Calu3 (cell line): ENCODE measurements around the gene IFT25. TPM values are rescaled to one million over a fixed set of nuclear protein-coding genes. Genes with fewer than 3 reads are reported as not detected.

Source experiments
- BruUV-seq: library from RNA; stranded (reverse); fragments of 400-500 nt; replicated peaks from 2 replicates; lab custom pipeline; 2021; lab: Mats Ljungman, UMichigan
- CTCF ChIA-PET: fragments of 300-600 bp; sonication (Branson Sonifier 250); formaldehyde crosslinking; loops from one replicate; lab custom pipeline; 2022; ENCODE audit warnings: antibody characterized with exemption; lab: Charles Lee
- DNase-seq: peaks from one replicate; pipeline ENCODE4 v3.0.0; 2022
- H3K27ac Mint-ChIP-seq: one replicate; pipeline ENCODE4 v1.8.0; 2022; ENCODE audit warnings: mixed read lengths; ENCODE audit not compliant: unreplicated experiment
- H3K27me3 Mint-ChIP-seq: one replicate; pipeline ENCODE4 v1.8.0; 2022; ENCODE audit warnings: mixed read lengths; ENCODE audit not compliant: unreplicated experiment
- H3K36me3 Mint-ChIP-seq: one replicate; pipeline ENCODE4 v1.8.0; 2022; ENCODE audit warnings: mild to moderate bottlenecking, moderate library complexity, mixed read lengths; ENCODE audit not compliant: insufficient read depth, unreplicated experiment
- H3K4me1 Mint-ChIP-seq: one replicate; pipeline ENCODE4 v1.8.0; 2022; ENCODE audit warnings: mild to moderate bottlenecking, low read depth, mixed read lengths; ENCODE audit not compliant: unreplicated experiment
- H3K4me3 Mint-ChIP-seq: one replicate; pipeline ENCODE4 v1.8.0; 2022; ENCODE audit warnings: mild to moderate bottlenecking, low read depth, moderate library complexity, mixed read lengths; ENCODE audit not compliant: unreplicated experiment
- H3K9me3 Mint-ChIP-seq: one replicate; pipeline ENCODE4 v1.8.0; 2022; ENCODE audit warnings: low read depth, mixed read lengths; ENCODE audit not compliant: unreplicated experiment
- CTCF ChIP-seq: fragments of 200-600 bp; IDR thresholded peaks from one replicate; pipeline ENCODE4 v1.8.0; 2022; ENCODE audit warnings: antibody characterized with exemption; ENCODE audit not compliant: unreplicated experiment
- intact Hi-C: fragments of 100-400 bp; cut with micrococcal nuclease; formaldehyde crosslinking; loops from one replicate; pipeline ENCODE4 v1.10.0; 2022; ENCODE audit not compliant: unreplicated experiment
- total RNA-seq: library from RNA; stranded (reverse); gene quantifications from 2 replicates; pipeline ENCODE4 v1.2.3, GENCODE V29; 2022

Gene IFT25
- total RNA-seq, 1 experiment from 2014 or later: 30.0 TPM

- Mint-ChIP-seq H3K4me3 (no peak overlapping the region), H3K36me3 (no peaks in the 10 kb centered on the region), H3K27ac (no peak overlapping the region), H3K27me3 (no peaks in the 10 kb centered on the region), H3K9me3 (peaks cover 4% of the 10 kb centered on the region), H3K4me1 (peaks cover 11% of the 10 kb centered on the region)
- no peak for DNase-seq
- intact Hi-C loops: no loop called here
- no TSS peak for BruUV-seq
- CTCF ChIA-PET: no interaction called here
- no peak for TF ChIP-seq CTCF
Observed at GRCh38 chr1:53938136-53938830, 7.2 kb downstream of the IFT25 start.

GRCh38 chr1:53936430-53936829, 9.1 kb downstream of the IFT25 start:
- H3K27me3 Mint-ChIP-seq: no peaks in the 10 kb centered on the region
- H3K4me3 Mint-ChIP-seq: no peak overlapping the region
- BruUV-seq: no TSS peak
- no peaks in the 10 kb centered on the region for H3K4me1 Mint-ChIP-seq
- intact Hi-C loops: no loop called here
- no peak for TF ChIP-seq CTCF
- CTCF ChIA-PET: no interaction called here
- H3K36me3 Mint-ChIP-seq: no peaks in the 10 kb centered on the region
- peaks cover 6% of the 10 kb centered on the region for H3K9me3 Mint-ChIP-seq
- H3K27ac Mint-ChIP-seq: no peak overlapping the region
- DNase-seq: no peak

- no peaks in the 10 kb centered on the region for H3K4me1 Mint-ChIP-seq
- no peak for DNase-seq
- BruUV-seq: no TSS peak
- H3K4me3 Mint-ChIP-seq: no peak overlapping the region
- no peak overlapping the region for H3K27ac Mint-ChIP-seq
- no peaks in the 10 kb centered on the region for H3K27me3 Mint-ChIP-seq
- CTCF ChIA-PET: no interaction called here
- H3K36me3 Mint-ChIP-seq: no peaks in the 10 kb centered on the region
- H3K9me3 Mint-ChIP-seq: peaks cover 6% of the 10 kb centered on the region
- TF ChIP-seq CTCF: no peak
- intact Hi-C loops: no loop called here
Observed at GRCh38 chr1:53934170-53934765, 11.2 kb downstream of the IFT25 start.

GRCh38 chr1:53931523-53931922, 14.0 kb downstream of the IFT25 start:
- CTCF ChIA-PET: interaction anchor here (1.7 kb wide), 1 partner anchor 14 kb away, joined by 3 read pairs; the partner anchor contains the start of gene IFT25

More at GRCh38 chr1:53931523-53931922, 14.0 kb downstream of the IFT25 start:
- Mint-ChIP-seq H3K27me3 (no peaks in the 10 kb centered on the region), H3K36me3 (no peaks in the 10 kb centered on the region), H3K4me3 (no peak overlapping the region), H3K9me3 (peaks cover 6% of the 10 kb centered on the region), H3K27ac (no peak overlapping the region), H3K4me1 (no peaks in the 10 kb centered on the region)
- intact Hi-C loops: no loop called here
- no peak for TF ChIP-seq CTCF
- no peak for DNase-seq
- no TSS peak for BruUV-seq
